Endothelial cell of umbilical vein (primary cell): ENCODE data around the gene FGA.

ENCODE experiments used
- CTCF ChIP-seq, 2 donors: IDR thresholded peaks; 1 replicate in 1 of 2; 2 replicates in 1 of 2; pipeline ENCODE4 v1.5.1; 2011; ENCODE audit warnings: low read length in 2 of 2, mild to moderate bottlenecking in 2 of 2, moderate library complexity in 2 of 2, control low read depth in 1 of 2, inconsistent platforms in 1 of 2, low read depth in 1 of 2; ENCODE audit not compliant: insufficient read depth in 1 of 2; ENCODE audit errors: extremely low read depth in 1 of 2
- EZH2 ChIP-seq: IDR thresholded peaks from 2 replicates; pipeline ENCODE4 v1.6.1; 2012; ENCODE audit warnings: borderline replicate concordance, low read depth, mild to moderate bottlenecking, moderate library complexity, low read length, inconsistent platforms; ENCODE audit not compliant: severe bottlenecking
- JUN ChIP-seq: IDR thresholded peaks from 2 replicates; pipeline ENCODE4 v1.6.1; 2011; ENCODE audit warnings: borderline replicate concordance, low read depth; ENCODE audit not compliant: insufficient read length, insufficient read depth
- MAX ChIP-seq: IDR thresholded peaks from 2 replicates; pipeline ENCODE4 v1.6.1; 2011; ENCODE audit not compliant: insufficient read depth, insufficient read length
- MYC ChIP-seq: IDR thresholded peaks from one replicate; pipeline ENCODE4 v1.6.1; 2011; ENCODE audit warnings: mild to moderate bottlenecking, low read depth, low read length
- POLR2A ChIP-seq: IDR thresholded peaks from 2 replicates; pipeline ENCODE4 v1.6.1; 2012; ENCODE audit warnings: low read depth, mild to moderate bottlenecking, control low read depth, low read length
- POLR2AphosphoS5 ChIP-seq: IDR thresholded peaks from 2 replicates; pipeline ENCODE4 v1.6.1; 2012; ENCODE audit warnings: low read depth, mild to moderate bottlenecking, control low read depth, low read length, moderate library complexity; ENCODE audit not compliant: insufficient read depth

GRCh38 chr4:154588198-154588597 lies 2.3 kb downstream of the FGA start:
- no peak for TF ChIP-seq EZH2
- TF ChIP-seq POLR2A: no peak
- TF ChIP-seq POLR2AphosphoS5: no peak
- no peak for TF ChIP-seq MYC
- TF ChIP-seq CTCF (IDR thresholded peaks at IDR 0.05; ENCODE audit: extremely low read depth in 1 of 2, insufficient read depth in 1 of 2, low read depth in 1 of 2, low read length in 2 of 2): no peak
- TF ChIP-seq MAX: no peak
- no peak for TF ChIP-seq JUN
